LoVo (cell line): ENCODE measurements around the gene CDH26.

Source experiments
- DNase-seq: peaks from one replicate; pipeline ENCODE4 v3.0.0-alpha.2; 2016; ENCODE audit warnings: low spot score

Gene CDH26

DNA sequence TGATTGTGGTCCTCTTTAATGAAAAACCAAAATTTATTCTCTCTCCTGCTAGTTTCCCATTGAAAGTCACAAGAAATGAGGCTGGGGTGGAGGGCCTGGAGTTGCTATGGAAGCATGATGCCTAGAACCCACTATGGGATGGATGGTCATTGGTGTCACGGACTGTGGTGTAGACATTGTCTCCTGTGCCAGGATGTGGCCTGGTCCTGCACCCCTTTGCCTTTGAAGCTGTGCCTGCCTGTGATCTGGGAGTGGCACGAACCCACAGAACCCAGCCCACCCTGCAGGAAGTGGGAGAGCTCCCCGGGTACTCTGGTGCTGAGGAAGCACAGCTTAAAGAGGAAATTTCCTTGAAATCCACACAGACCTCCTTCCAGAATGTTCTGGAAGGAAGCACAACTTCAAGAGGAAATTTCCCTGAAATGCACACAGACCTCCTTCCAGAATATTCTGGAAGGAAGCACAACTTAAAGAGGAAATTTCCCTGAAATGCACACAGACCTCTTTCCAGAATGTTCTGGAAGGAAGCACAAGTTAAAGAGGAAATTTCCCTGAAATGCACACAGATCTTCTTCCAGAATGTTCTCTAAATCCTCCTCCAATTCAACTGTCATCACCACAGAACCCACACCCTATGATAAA is 105.6 kb downstream of the CDH26 start:
- no peak for DNase-seq
